GM18870 (cell line): Measurements from ENCODE around the gene RPS27A.
"Not testable (repeated sequence)": the region's sequence is repeated elsewhere in the genome, so short reads cannot be mapped to it uniquely, and the experiment has no call there.

Experiments
- ATAC-seq: cut with Tn5 transposase; IDR thresholded peaks from one replicate; pipeline ENCODE4 v1.9.1; 2021; ENCODE audit warnings: moderate library complexity; ENCODE audit not compliant: unreplicated experiment

The RPS27A gene

DNA sequence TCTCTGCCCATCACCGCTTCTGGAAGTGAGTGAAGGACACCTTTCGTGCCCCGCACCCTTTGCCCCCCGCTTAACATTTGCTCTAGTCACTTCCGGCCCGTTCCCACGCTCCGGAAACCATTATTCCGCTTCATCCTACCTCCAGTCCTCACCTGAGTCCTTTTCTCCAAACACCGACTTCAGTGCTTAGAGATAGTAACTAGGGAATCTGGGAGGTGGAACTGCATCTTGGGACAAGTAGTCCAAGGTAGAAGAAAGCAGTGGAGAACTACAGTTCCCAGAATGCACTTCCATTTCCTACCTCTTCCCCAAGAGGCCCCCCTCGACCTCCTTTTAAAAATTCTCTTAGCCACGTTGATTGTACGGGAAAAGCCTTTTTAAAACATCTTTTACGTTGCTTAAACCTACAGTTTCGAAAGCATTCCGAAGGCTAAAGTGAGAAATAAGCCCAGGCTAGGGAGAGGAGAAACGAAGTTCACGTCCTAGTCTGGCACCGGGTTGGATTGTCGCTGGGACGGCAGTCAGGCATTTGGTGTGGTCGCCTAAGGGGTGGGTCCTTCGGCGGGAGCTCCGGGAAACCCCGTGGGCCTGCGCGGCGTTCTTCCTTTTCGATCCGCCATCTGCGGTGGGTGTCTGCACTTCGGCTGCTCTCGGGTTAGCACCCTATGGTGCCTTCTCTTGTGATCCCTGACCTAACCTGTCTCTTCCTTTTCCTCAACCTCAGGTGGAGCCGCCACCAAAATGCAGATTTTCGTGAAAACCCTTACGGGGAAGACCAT is at the start of gene RPS27A, which contains the start of gene CLHC1:
Gene RPS27A (plus strand): TSS at position 605 of the 779 bp plus-strand sequence. CDS start 137 bp downstream, at position 742.
Gene CLHC1 (minus strand): TSS at position 210 of the 779 bp plus-strand sequence. CDS start 9,882 bp downstream, outside the sequence.
- ATAC-seq, result peak; percentile 95

DNA sequence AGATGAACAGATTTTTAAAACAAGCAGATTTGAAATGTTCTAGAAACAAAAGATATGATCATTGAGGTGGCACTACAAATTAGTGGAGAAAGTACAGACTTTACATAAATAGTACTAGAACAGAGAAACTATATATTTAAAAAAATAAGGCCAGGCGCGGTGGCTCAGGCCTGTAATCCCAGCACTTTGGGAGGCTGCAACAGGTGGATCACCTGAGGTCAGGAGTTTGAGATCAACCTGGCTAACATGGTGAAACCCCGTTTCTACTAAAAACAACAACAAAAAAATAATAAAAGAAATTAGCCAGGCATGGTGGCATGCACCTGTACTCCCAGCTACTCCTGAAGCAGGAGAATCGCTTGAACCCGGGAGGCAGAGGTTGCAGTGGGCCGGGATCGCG is 45.7 kb upstream of the RPS27A start:
- ATAC-seq, result not testable (repeated sequence)

GRCh38 chr2:55191888-55192287 is 40.6 kb upstream of the RPS27A start:
- not testable (repeated sequence) for ATAC-seq

DNA sequence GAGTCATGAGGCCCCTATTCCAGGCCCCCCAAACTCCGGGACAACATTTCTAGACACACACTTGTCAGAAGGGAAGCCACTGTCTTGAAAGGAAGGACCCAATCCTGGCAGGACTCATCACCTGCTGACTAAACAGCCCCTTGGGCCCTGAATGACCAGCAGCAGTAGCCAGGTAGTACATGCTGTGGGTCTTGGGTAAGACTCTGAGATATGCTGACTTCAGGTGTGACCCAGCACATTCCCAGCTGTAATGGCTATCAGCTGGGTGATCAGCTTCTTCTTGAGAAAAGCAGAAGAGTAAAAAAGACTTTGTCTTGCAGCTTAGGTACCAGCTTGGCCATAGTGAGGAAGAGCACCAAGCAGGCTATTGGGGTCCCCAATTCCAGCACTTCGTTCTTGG is 36.0 kb upstream of the RPS27A start:
- no peak for ATAC-seq

GRCh38 chr2:55200416-55200815 is 32.1 kb upstream of the RPS27A start:
- no peak for ATAC-seq

DNA sequence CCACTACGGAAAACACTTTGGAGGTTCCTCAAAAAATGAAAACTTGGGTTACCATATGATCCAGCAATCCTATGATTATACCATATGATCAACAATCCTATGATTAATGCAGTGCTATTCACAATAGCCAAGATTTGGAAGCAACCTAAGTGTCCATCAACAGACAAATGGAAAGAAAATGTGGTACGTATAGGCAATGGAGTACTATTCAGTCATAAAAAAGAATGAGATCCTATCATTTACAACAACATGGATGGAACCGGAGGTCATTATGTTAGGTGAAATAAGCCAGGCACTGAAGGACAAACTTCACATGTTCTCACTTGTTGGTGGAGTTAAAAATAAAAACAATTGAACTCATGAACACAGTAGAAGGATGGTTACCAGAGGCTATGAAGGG is 28.0 kb upstream of the RPS27A start:
- no peak for ATAC-seq

- ATAC-seq, result no peak
These were observed 27.5 kb upstream of the RPS27A start for GRCh38 chr2:55204950-55205349.

DNA sequence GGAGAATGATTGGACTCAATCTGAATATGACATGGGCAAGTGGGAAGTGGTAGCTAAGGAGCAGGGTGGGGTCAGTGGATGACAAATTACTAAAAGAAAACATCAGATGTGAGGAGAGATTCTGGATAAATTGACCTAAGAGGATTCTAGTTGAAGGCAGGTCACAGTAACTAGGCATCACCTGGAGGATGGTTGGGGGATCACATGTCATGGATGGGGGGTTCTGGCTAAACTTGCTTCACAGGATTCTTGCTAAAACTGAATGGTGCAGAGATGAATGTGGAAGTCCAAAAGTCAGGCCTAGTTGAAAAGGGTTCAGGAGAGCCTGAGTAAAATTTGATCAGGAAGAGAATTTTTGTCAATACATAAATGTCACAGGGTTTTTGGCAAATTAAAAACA is 18.7 kb upstream of the RPS27A start:
- no peak for ATAC-seq

- no peak for ATAC-seq
These were observed 8.3 kb upstream of the RPS27A start for GRCh38 chr2:55223958-55224760.

GRCh38 chr2:55224761-55225261 is 7.7 kb upstream of the RPS27A start:
- no peak for ATAC-seq

DNA sequence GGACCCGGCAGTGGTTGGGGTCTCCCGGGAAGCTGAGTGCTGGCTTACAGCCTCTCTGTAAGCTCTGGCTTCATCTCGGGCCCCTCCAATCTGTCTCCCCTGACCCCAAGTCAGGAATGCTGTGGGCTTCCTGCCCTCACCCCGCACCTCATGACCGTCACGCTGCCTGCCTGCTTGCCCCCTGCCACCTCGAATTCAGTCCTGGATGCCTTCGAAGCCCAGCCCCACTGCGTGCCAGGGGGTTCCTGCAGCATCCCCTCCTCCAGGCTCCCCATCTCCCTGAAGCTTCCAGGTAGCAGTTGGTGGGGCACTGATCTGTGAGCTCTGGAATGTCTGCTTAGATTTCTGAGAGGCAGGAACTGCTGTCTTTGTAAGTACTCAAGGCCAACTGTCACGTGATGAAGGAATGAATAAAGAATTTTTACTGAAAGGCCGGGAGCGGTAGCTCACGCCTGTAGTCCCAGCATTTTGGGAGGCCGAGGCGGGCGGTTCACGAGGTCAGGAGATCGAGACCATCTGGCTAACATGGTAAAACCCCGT is 6.9 kb upstream of the RPS27A start:
- no peak for ATAC-seq

DNA sequence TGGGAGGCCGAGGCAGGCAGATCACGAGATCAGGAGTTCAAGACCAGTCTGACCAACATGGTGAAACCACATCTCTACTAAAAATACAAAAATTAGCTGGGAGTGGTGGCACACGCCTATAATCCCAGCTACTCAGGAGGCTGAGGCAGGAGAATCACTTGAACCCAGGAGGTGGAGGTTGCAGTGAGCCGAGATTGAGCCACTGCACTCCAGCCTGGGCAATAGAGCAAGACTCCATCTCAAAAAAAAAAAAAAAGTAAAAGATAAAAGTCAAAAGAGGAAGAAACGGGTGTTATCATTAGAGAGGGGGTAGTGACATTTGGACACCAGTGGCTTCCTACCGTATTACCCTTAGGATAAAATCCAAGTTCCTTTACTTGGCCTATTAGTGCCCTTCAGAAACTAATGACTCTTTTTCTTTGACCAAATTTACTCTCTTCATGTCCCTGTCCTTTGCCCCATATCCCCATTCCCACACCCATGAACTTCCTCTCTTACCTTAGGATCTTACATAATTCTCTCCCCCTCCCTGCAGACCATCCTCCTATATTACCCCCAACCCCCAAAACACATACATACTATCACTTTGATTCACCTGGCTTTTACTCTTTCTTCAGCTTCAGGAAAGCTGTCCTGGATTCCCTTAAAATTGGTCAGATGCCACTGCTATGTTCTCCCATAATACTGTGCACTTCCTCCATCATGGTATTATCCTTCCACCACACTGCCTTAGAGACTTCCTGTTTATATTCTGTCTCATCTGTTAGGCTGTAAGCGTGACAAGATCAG is 4.9 kb upstream of the RPS27A start:
- ATAC-seq, result not testable (repeated sequence)

DNA sequence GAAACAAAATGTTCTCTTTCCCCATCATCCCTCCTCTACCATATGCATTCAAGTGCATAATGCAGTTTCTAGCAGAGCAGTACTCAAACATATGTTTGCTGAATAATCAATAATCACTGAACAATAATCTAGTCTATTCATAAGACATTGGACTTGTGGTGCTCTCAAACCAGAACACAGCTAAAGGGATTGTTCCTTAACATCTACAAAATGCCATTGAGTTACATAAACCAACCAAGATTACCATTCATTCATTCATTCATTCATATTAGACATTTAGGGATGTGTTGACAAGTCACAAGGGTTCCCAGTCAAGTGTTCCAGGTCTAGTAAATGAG is 4.3 kb upstream of the RPS27A start:
- ATAC-seq, result no peak

GRCh38 chr2:55229221-55229620 is 3.3 kb upstream of the RPS27A start:
- ATAC-seq, result no peak

- ATAC-seq, result no peak
These were observed 1.9 kb upstream of the RPS27A start for GRCh38 chr2:55230551-55230950.

DNA sequence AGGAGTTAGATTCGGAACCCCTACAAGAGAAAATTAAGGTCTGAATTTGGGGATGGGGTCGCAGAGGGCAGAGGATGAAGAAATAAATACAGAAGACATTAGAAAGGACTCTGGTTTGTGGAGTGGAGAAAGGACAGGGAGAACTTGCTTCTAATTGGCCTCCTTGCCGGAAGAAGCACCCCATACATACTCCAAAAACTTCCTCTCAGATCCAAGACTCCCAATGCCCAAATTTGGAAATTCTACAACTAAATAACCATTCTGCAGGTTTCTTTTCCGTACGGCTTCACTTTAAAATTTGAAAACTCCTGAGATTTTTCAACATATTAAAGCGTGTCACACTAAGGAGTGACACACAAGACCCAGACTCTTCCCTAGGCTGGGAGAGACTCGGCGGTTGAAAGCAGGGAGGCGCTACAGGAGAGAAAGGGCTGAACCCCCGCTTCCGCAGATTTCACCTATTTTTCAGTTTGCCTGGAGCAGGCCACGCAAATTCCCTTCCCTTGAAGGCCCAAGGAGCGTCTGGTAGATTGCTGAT is 873 bp upstream of the RPS27A start:
- no peak for ATAC-seq

DNA sequence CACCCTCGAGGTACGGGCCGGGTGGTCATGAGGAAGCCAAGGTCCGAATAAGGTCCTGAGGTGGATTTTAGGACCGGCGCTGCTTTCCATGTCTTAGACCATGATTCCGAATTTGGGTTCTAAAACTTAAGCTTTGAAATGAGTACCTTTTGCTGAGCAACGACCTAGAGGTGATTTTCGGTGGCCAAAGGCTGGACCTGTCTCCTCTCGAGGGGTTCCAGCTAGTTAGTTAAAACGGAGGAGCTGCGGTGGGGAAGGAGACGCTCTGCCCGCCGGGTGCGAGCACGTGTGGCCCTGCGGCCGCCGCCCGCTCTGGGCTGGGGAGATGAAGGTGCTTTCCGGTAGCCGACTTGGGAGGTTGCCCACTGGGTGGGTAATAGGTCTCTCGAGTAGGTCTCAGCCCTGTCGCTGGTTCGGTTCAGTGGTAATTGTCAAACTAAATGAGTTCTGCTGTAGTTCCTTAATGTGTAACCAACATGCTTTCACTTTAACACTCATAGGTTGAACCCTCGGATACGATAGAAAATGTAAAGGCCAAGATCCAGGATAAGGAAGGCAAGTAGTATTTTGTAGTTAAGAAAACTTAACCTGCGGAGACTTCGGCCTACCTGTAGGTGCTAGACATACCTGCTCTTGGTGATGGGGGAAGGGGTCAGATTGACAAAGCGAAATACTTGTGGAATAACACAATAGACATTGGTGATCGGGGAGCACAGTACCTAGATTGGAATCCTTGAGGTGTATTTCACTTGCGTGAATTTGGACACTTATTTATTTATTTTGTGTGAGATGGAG is 572 bp downstream of the RPS27A start:
- ATAC-seq, result peak; percentile 12

GRCh38 chr2:55233658-55233940 is 1.1 kb downstream of the RPS27A start:
- ATAC-seq, result no peak

DNA sequence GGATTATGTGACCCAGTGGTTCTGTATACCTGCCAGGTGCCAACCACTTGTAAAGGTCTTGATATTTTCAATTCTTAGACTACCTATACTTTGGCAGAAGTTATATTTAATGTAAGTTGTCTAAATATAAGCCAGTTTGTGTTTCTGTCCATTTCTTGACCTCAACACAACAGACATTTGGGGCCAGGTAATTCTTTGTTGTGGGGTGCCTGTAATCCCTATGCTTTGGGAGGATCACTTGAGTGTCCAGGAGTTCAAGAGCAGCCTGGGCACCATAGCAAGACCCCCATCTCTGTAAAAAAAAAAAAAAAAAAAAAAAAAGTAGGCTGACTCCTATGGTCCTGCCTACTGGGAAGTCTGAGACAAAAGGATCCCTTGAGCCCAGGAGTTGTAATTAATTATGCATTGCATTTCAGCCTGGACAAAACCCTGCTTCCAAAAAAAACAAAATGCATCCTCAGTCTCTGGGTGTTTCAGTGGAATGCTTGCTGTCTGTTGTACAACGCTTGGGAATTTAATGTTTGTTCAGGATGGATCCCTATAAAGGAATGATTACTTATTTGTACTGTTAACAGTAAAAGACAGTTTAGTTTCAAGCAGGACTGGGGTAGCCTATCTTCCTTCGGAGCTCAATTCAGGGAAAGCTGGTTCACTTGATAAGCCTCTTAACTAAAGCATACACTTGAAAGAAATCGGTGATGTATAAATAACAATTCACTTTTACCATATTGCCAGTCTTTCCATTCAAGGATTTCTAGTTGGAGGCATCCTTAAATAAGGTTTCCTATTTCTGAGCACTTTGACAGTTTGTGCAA is 3.4 kb downstream of the RPS27A start:
- ATAC-seq, result no peak
